Adrenal gland (tissue), 5 donors: ENCODE data around the gene PDCD11.

Experiments
- CTCF ChIP-seq, 6 experiments: fragments of 450-650 bp in 4 of 6; fragments of 200-600 bp in 2 of 6; sonication (generic) in 1 of 6; IDR thresholded peaks; 1 replicate in 5 of 6; 2 replicates in 1 of 6; pipeline versions ENCODE4 v1.5.1 to v1.8.0; 2016 to 2021; ENCODE audit warnings: antibody characterized with exemption in 6 of 6, mild to moderate bottlenecking in 2 of 6, moderate library complexity in 1 of 6
- POLR2A ChIP-seq, 2 donors: fragments of 450-650 bp; IDR thresholded peaks; one replicate each; pipeline ENCODE4 v1.6.1; 2017; ENCODE audit warnings: antibody characterized with exemption in 2 of 2, mild to moderate bottlenecking in 2 of 2, moderate library complexity in 1 of 2
- donor health status: DM: no; HTN: no; CAD: no.

DNA sequence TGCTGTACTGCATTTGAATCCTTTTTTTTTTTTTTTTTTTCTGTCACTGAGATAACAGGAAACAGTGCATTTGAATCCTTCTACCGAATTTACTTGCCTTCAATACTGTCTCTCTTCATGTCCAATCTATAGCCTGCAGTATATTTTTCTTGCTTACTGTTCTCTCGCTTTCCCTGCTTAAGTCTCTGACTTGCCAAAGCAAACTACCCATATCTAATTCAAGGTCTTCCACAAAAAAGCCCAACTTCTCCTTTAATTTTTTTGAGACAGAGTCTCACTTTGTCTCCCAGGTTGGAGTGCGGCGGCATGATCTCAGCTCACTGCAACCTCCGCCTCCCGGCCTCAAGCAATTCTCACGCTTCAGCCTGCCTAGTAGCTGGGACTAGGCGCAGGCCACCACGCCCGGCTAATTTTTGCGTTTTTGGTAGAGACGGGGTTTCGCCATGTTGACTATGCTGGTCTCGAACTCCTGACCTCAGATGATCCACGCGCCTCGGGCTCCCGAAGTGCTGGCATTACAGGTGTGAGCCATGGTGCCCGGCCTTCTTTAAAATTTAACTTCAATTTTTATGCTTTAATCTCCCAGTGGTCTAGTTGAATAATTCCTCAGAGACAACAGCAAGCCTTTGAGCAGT is 882 bp downstream of the PDCD11 start:
- TF ChIP-seq CTCF (IDR thresholded peaks at IDR 0.05) (no peak), POLR2A (IDR thresholded peaks at IDR 0.05) (no peak)
